Measurements from ENCODE around the gene ZNF384.

- no peak for TF ChIP-seq CTCF (IDR thresholded peaks at IDR 0.05)
- no peak for TF ChIP-seq POLR2A (IDR thresholded peaks at IDR 0.05)
- no peak for TF ChIP-seq POLR2AphosphoS5 (IDR thresholded peaks at IDR 0.05)
These were observed 10.9 kb upstream of the ZNF384 start for GRCh38 chr12:6699989-6700645.

All from prostate gland (tissue), 2 donors.